ENCODE results near the gene PRPSAP2. TPM values are rescaled to one million over a fixed set of nuclear protein-coding genes. Genes with fewer than 3 reads are reported as not detected.

Gene PRPSAP2
- total and polyA plus RNA-seq, 2 of the 4 experiments (the other 2 are of a cell fraction), result 22.9 to 28.1 TPM

DNA sequence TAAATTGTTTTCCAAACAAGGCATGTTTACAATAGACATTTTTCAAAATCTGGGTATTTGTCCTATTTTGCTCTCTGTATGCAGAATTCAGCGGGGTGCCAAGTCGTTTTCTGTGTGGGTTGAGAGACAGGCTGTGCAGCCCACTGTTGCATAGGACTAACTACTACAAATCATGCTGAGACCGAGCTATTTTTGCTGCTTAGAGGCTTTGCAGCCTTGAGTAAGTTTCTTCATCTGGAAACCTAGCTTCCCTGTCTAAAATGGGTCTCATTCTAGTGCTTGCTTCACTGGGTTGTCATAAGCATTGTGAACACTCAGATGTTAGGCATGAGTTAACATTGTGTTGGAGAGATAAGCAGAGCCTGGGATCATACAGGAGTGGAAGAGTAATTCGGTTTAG is 1.3 kb downstream of the PRPSAP2 start:
- POLR2A ChIA-PET (ENCODE audit: unreplicated experiment), result interaction anchor here (0.6 kb wide), 1 partner anchor 9 kb away, joined by 4 read pairs; no protein-coding TSS in a partner anchor
- no TSS peak for BruUV-seq (replicated peaks)
- no peaks in the 10 kb centered on the region for H3K36me3 ChIP-seq (ENCODE audit: control insufficient read depth, insufficient read depth, low read length)

More for the DNA sequence above, 1.3 kb downstream of the PRPSAP2 start:
- peak; percentile 2; the same call in 1 of the 2 replicates for ATAC-seq (ENCODE audit: low read depth)
- in situ Hi-C loops (cut with MboI; ENCODE audit: low sequenced_read_pairs) (no loop called here), intact Hi-C loops (cut with micrococcal nuclease) (loop anchor here (5.0 kb wide), 1 partner anchor 78 kb away; no protein-coding TSS in a partner anchor), dilution Hi-C loops (cut with HindIII; ENCODE audit: low sequenced_read_pairs, unreplicated experiment) (no loop called here)
- WGBS, 2 experiments (ENCODE audit: extremely low coverage in 2 of 2, insufficient read length in 1 of 2), result 80% methylated on average over 1 of the region's 4 CpGs; no CpG with 5 or more reads in 1 of the 2 experiments
- Histone ChIP-seq H3K9ac (ENCODE audit: low read depth, low read length) (no peak overlapping the region), H3K27ac (ENCODE audit: insufficient read depth, low read length) (no peak overlapping the region), H3K4me3 (ENCODE audit: insufficient read depth, low read depth, low read length) (no peak overlapping the region), H3K14ac (replicated peaks; ENCODE audit: low read depth, low read length) (no peak overlapping the region), H2BK5ac (ENCODE audit: low read depth, low read length, poor library complexity, severe bottlenecking) (peak overlapping the region; percentile 19), H3K56ac (ENCODE audit: extremely low read depth, insufficient read depth, low read length) (no peak overlapping the region), H2AK9ac (replicated peaks; ENCODE audit: low read depth, low read length, poor library complexity) (no peak overlapping the region), H3K79me1 (ENCODE audit: low read depth in 1 of 2, low read length in 2 of 2) (peaks cover 25 to 66% of the 10 kb centered on the region in 2 experiments), H2BK120ac (ENCODE audit: low read depth, low read length) (no peak overlapping the region), H2AFZ (replicated peaks; ENCODE audit: low read length, poor library complexity) (no peak overlapping the region), H2BK15ac (ENCODE audit: low read depth, low read length) (no peak overlapping the region), H3K27me3 (ENCODE audit: control insufficient read depth, insufficient read depth, low read length) (no peaks in the 10 kb centered on the region), H3K9me3 (ENCODE audit: control insufficient read depth, insufficient read depth, low read length) (no peaks in the 10 kb centered on the region), H4K5ac (ENCODE audit: low read depth, low read length) (no peak overlapping the region), H3K4me2 (ENCODE audit: low read depth, low read length) (peak overlapping the region; percentile 99), H3K23ac (ENCODE audit: low read depth, low read length) (peak overlapping the region; percentile 68), H3K9me1 (ENCODE audit: insufficient read depth, low read length) (0 out of 2 replicates have a peak, but pooled peaks cover 7% of the 10 kb centered on the region), H4K8ac (ENCODE audit: low read depth in 2 of 2, low read length in 2 of 2) (no peak overlapping the region), H4K91ac (ENCODE audit: insufficient read depth, low read depth, low read length) (no peak overlapping the region), H4K20me1 (ENCODE audit: insufficient read depth, low read length) (peaks cover 7% of the 10 kb centered on the region), H3K4ac (ENCODE audit: low read depth, low read length) (peak overlapping the region; percentile 33; the same call in 1 of the 2 replicates), H2AK5ac (ENCODE audit: low read depth, low read length) (no peak overlapping the region), H3K4me1 (ENCODE audit: control insufficient read depth, insufficient read depth, low read length) (peaks cover 4% of the 10 kb centered on the region; the same call in 1 of the 2 replicates), H2BK20ac (ENCODE audit: low read depth, low read length) (no peak overlapping the region), H3K18ac (ENCODE audit: low read depth, low read length) (no peak overlapping the region)
- peak; percentile 73 for DNase-seq
- no peak for TF ChIP-seq CHD1 (IDR thresholded peaks at IDR 0.05; ENCODE audit: low read depth, low read length)
- TF ChIP-seq CEBPB (IDR thresholded peaks at IDR 0.05; ENCODE audit: low read depth, low read length), result peak; percentile 73
- TF ChIP-seq FOS (IDR thresholded peaks at IDR 0.05; ENCODE audit: low read depth, low read length), result 0 out of 2 replicates have a peak, but pooled peaks have one; percentile 15
- CTCF ChIA-PET, result no interaction called here
